HCEC 1CT (cell line): ENCODE data around the gene PDK2.
A peak's percentile ranks its signal among the peaks of the same experiment; 100 is the strongest.

Experiments
- DNase-seq: peaks from one replicate; pipeline ENCODE4 v3.0.0-alpha.2; 2017

The PDK2 gene

DNA sequence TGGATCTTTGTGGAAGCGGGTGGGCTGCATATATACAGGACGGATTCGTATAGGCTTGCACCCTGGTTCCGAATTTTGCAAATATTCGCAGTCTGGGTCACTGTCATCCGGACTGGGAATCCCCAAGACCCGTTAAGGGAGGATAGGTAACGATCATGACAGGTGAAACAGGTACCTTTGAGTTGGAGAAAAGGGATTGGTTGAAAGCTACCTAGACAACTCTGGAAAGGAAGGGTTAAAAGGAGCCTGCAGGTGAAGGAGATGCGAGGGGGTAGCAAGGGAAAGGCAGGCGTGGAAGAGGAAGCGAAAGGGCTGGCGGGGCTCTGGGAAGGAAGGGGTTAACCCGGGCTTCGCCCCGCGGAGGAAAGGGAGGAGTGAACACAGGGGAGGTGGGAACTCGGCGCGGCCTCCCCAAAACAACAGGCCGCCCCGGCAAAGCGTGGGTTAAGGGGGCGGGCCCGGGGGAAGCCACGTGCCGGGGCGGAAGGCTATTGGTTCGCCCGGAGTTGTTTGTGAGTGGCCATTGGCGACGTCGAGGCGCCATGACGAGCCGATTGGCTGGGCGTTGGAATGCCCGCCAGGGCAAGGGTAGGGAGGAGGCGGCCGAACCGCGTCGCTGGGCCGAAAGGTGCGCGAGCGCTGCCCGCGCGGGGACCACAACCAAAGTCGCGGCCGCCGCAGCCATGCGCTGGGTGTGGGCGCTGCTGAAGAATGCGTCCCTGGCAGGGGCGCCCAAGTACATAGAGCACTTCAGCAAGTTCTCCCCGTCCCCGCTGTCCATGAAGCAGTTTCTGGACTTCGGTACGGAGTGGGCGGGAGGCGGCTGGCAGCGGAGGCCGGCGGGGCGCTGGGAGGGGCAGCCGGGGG, at the start of gene PDK2:
Gene PDK2, plus strand, starts transcription at position 599 of the 867 bp plus-strand sequence. Its CDS starts 85 bp downstream, at position 684.
- DNase-seq = peak; percentile 87

GRCh38 chr17:50046179-50046578, 49.0 kb upstream of the PDK2 start:
- no peak for DNase-seq

- no peak for DNase-seq
Observed at GRCh38 chr17:50046667-50047066, 48.5 kb upstream of the PDK2 start.

GRCh38 chr17:50047083-50047482, 48.1 kb upstream of the PDK2 start:
- DNase-seq = no peak

GRCh38 chr17:50047488-50048126, 47.5 kb upstream of the PDK2 start:
- peak; percentile 73 for DNase-seq

GRCh38 chr17:50048146-50048720, 46.9 kb upstream of the PDK2 start:
- no peak for DNase-seq

DNA sequence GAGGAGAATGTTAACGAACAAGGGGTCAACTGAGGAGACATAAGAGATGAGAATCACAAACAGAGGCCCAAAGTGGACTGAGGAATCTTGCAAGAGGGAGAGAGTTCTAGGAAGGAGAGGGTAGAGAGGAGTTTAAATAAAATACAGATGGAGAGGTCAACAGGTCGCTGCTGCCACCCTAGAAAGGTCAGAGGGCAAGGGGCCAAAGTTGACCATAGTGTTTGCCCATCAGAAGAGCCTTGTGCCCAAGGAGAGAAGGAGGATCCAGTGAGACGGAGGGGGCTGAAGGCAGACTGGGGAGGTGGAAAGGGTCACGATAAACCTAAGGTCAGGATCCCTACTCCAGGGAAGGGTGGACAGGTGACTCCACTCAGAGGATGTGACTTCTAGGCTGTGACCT, 46.2 kb upstream of the PDK2 start:
- no peak for DNase-seq

DNA sequence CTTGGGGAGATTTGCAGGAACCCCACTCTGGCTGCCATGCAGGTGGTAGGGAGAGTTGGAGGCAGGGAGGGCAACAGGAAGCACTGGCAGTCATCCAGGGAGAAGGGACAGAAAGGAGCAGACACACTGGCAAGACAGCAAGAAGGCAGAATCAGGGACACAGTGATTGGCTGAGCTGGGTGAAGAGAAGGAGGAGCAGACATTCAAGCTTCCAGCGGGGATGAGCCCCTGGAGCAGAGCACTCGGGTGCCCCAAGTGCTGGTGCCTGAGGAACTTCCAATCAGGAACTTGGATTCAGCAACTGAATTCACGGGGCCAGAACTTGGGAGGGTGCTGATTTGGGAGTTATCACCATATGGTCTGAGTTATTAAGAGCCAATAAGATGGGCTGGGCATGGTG, 45.5 kb upstream of the PDK2 start:
- DNase-seq = peak; percentile 49

GRCh38 chr17:50050431-50051032, 44.6 kb upstream of the PDK2 start:
- no peak for DNase-seq

- DNase-seq = peak; percentile 83
Observed at GRCh38 chr17:50051082-50051576, 44.0 kb upstream of the PDK2 start.

- peak; percentile 32 for DNase-seq
Observed at GRCh38 chr17:50051606-50052005, 43.5 kb upstream of the PDK2 start.

GRCh38 chr17:50052241-50052796, 42.8 kb upstream of the PDK2 start:
- no peak for DNase-seq

DNA sequence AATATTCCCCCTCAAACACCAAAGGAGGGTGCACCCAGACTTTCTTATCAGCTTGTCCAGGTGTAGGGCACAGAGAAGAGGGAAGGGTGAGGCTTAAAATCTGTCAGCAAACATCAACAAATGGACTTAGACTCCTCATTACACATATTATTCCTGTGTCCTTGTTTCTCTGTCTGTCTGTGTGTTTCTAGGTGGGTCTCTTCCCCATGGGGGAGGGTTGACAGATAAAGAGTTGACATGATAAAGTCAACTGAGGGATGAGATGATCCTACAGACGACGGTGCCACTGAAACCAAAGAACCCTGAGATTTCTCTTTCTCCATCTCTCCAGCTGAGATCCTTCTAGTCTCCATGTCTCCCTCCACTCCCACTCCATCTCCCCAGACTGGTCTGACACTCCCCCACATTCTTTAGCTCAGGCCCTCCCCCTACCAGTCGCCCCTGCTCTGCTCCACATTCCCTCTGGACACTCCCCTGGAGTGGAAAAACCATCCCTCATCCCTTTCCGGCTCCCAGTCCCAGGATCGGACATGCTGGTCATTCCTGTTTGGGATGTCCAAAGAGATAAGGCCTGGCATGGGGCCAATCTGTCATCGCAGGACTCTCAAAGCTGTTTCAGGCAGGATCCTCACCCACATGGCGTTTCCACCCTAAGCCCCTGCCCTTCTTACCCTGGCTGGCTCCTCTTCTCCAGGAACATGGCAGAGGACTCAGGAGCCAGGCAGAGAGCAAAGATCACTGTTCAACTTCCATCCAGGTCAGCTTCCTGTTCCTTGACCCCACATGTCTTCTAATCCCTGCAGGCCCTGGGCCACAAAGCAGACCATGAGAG, 42.1 kb upstream of the PDK2 start:
- DNase-seq = no peak

- DNase-seq = no peak
Observed at GRCh38 chr17:50053654-50053960, 41.5 kb upstream of the PDK2 start.

DNA sequence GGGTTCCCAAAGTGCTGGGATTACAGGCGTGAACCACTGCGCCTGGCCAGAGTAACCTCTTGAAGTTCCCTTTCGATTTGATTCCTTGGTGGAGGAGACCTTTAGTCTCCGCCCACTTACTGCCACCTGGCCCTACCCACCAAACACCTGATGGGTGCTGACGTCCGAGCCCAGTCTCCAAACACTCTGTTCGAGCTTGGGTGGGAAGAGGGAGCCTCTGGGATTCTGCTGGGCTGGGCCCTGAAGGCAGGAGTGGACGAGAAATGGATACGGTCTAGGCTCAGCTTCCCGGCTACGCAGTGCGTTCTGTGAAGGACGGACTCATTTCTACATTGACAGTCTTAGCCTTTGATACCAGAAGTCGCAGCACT, 40.1 kb upstream of the PDK2 start:
- no peak for DNase-seq

DNA sequence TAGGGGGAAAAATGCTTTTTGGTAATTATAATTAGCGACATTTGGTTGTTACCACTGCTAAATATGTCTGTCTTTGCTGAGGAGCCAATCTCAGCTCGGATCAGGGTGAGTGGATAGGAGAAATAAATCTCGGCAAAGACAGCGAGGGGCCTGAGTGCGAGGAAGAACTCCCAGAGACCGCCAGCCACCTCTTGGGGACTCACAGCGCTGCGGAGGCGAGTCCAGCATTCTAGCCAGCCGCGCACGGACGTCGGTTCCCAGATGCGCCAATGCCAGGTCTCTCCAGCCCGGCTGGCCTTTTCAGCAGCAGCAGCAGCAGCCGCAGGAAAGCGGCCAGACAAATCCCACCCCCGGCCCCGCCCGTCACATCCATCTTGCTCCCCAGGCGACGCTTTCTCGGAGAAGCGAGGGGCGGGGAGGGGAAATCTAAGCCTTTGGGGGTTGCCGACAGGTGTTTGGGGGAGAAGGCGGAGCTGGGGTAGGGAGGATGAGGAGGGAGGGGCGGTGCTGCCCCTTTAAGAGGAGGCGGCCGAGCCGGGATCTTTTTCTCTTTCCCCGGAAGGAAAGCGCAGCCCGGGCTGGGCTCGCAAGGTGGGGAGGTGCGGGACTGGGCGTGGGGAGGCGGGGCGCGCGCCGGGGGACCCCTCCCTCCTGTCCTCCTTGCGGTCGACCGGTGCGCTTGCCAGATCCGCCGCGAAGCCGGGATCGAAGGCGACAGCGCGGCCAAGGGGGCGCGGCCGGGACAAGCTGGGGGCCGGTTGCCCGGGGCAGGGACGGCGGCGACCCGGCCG, 39.5 kb upstream of the PDK2 start, which contains the start of gene ITGA3:
Gene ITGA3, plus strand, starts transcription at position 685 of the 791 bp plus-strand sequence. CDS start 330 bp downstream, outside the sequence.
- DNase-seq = peak; percentile 86

GRCh38 chr17:50056217-50056960, 38.8 kb upstream of the PDK2 start:
- peak; percentile 74 for DNase-seq

DNA sequence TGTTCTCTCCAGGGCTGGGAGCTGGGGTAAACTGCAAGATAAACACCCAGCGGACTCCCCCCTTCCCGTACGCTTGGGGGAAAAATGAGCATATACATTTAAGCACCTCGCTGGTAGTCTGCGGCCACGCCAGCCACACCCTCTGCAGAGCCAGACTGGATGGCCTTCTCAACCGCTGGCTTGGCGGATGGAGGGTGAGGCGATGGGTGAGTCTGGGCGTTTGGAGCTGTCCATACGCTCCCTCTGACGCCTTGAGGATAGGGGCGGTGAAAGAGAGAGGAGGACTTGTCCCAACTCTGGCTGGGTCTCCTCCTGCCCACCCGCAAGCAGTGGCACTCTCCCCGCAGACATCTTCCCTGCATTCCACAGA, 38.2 kb upstream of the PDK2 start:
- peak; percentile 54 for DNase-seq

DNA sequence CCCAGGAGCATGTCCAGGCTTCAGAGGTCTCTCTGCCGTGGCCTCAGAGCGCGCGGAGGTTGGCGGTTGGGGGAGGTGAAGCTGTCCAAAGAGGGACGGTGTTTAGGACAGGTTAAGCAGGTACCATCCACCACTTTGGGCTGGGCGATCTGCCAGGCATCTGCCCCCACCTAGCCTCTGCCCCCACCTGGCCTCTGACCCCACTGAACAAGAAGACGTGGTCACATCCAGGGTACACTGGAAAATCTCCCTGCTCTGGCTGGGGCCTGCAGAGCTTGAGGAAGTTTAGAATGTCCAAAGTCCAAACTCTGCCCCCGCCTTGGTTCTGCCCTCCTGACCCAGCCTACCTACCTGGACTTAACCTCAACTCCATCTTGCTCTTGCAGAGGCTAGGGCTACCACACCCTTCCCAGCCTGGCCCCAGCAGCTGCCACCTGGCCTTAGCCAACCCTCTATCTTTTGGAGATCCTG, 37.6 kb upstream of the PDK2 start:
- DNase-seq = no peak

DNA sequence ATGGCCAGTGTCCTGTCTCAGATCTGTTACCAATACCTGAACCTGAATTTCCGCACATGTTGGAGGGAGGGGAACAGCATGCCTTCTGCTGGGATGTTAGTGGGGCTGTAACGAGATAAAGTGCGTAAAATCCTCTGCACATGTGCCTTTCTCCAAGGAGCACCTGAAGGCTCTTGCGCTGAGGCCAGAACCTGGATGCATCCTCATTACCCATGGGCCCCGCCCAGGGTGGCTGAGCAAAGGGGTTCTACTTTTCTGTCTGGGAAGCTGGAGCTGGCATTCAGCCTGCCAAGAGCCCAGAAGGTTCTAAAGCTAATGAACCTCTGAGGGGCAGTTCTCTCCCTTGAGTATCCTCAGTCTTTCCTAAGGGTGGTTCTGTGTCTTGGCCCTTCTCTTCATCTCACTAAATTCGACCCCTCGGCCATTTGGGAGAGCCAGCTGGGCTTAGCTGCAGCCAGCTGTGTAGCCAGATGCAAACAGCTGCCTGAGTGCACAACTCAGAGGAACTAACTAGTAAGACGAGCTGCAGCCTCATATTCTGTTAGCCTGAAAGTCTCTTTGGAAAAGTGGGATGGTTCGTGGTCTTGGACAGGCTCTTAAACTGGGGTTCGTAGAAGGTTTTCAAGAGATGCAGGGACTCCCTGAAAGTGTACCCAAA, 36.7 kb upstream of the PDK2 start:
- no peak for DNase-seq
